CD4-positive, alpha-beta T cell treated with Interleukin-12 subunit alpha and Interleukin-12 subunit beta, for 1 hour (primary cell): Measurements from ENCODE around the gene ERO1A.

Experiments used
- DNase-seq: peaks from one replicate; pipeline ENCODE4 v3.0.0-alpha.2; 2020

The ERO1A gene

GRCh38 chr14:52694761-52695480 lies 437 bp downstream of the ERO1A start:
- peak; percentile 71 for DNase-seq

- no peak for DNase-seq
Measured at GRCh38 chr14:52693532-52693931, 1.8 kb downstream of the ERO1A start.

DNA sequence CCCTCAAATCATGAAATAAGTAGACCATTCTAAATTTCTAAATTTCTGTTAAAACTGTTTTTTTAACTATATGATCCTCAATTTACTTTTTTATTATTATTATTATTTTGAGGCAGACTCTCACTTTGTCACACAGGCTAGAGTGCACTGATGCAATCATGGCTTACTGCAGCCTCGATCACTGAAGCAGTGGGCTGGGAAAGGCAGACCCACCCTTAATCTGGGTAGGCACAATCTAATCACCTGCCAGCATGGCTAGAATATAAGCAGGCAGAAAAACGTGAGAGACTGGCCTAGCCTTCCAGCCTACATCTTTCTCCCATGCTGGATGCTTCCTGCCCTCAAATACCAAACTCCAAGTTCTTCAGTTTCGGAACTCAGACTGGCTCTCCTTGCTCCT lies 2.3 kb downstream of the ERO1A start:
- DNase-seq: no peak

- DNase-seq: peak; percentile 36
Measured at GRCh38 chr14:52692248-52692962, 3.0 kb downstream of the ERO1A start.

- DNase-seq: no peak
Measured at GRCh38 chr14:52690983-52691760, 4.2 kb downstream of the ERO1A start.

DNA sequence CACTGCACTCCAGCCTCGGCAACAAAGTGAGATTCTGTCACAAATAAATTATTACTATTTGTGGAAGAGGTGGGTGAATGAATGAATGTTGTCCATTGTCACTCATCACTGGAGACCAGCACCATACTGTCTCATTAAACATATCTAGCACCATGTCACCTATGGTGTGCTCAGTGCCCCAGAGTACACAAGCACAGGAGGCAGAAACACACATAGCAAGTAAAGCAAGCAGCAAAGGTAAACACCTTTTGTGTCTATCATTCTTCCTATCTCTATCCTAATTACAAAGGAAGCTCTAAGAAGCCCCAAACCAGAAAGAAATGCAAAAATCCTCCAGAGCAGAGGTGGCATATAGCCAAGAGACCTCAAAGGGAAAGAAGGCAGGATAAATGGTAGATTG lies 9.2 kb downstream of the ERO1A start:
- DNase-seq: no peak

- DNase-seq: no peak
Measured at GRCh38 chr14:52683985-52684520, 11.3 kb downstream of the ERO1A start.

- DNase-seq: peak; percentile 39
Measured at GRCh38 chr14:52678591-52678990, 16.8 kb downstream of the ERO1A start.

DNA sequence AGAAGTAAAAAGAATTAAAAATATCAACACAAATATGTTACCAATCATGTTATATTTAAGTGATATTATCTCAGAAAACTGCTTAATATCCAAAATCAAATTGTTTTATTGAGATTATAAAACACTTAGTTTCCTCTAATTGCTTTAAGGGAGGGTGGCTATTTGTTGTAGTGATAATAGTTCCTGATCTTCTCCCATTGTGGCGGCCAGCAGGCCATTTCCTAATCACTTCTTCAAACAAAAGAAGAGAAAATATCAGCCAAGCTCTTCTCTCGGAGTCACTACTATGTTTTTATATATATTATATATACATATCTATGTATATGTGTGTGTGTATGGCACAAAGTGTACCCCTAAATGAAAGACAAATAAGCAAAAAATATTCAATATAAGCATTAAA lies 31.5 kb downstream of the ERO1A start:
- DNase-seq: no peak

GRCh38 chr14:52661314-52661713 lies 34.0 kb downstream of the ERO1A start:
- DNase-seq: no peak

GRCh38 chr14:52660832-52661231 lies 34.5 kb downstream of the ERO1A start:
- no peak for DNase-seq

- no peak for DNase-seq
Measured at GRCh38 chr14:52660325-52660724, 35.0 kb downstream of the ERO1A start.

GRCh38 chr14:52656905-52657304 lies 38.5 kb downstream of the ERO1A start:
- no peak for DNase-seq

GRCh38 chr14:52650774-52651173 lies 44.6 kb downstream of the ERO1A start:
- no peak for DNase-seq

GRCh38 chr14:52649511-52649910 lies 45.8 kb downstream of the ERO1A start:
- no peak for DNase-seq

- DNase-seq: no peak
Measured at GRCh38 chr14:52641745-52642144, 53.6 kb downstream of the ERO1A start.

DNA sequence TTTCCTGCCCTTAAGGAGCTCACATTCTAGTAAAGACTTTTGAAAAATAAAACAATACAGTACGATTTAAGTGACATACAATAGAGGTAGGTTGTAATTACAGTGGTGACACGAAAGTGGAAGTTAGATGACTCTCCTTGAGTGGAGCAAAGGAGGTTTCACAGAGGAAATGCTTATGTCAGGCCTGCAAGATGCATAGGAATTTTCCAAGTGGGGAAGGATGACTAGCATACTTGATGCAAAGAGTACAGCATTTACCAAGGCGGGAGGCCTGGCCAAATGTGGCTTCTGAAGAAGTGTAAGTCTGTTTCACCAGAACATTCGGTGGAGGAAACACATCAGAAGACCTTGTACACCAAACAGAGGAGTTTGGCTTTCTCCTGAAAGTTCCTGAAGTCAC lies 55.2 kb downstream of the ERO1A start:
- DNase-seq: no peak

DNA sequence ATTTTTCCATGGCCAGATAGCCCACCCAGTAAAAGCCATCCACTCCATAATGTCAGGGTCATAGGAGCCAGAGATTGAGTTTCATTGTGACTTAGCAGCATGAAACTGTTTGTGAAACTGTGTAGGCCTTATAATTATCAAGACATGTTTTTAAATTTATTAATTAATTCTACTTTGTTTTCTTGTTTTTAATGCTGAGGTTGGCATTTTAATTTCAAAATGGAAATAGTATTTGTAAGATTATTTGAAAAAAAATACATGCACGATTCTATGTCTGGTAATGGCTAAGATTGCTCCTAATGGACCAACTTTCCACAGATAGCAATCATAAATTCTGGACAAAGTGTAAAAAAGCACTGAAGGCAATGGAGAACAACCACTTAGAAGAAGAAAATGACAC lies 75.7 kb downstream of the ERO1A start:
- no peak for DNase-seq

- DNase-seq: no peak
Measured at GRCh38 chr14:52618602-52619001, 76.8 kb downstream of the ERO1A start.

DNA sequence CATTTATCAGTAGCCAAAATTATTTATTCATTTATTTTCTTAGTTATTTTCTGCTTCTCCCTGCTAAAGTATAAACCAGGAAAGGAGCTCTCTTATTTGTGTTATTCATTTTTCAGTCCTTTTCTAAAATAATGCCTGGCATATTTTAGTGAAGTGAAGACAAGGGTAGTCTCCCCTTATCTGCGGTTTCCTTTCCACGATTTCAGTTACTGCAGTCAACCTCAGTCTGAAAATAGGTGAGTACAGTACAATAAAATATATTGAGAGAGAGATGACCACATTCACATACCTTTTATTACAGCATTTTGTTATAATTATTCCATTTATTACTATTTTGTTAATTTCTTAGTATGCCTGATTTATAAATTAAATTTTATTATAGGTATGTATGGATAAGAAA lies 85.2 kb downstream of the ERO1A start:
- no peak for DNase-seq

DNA sequence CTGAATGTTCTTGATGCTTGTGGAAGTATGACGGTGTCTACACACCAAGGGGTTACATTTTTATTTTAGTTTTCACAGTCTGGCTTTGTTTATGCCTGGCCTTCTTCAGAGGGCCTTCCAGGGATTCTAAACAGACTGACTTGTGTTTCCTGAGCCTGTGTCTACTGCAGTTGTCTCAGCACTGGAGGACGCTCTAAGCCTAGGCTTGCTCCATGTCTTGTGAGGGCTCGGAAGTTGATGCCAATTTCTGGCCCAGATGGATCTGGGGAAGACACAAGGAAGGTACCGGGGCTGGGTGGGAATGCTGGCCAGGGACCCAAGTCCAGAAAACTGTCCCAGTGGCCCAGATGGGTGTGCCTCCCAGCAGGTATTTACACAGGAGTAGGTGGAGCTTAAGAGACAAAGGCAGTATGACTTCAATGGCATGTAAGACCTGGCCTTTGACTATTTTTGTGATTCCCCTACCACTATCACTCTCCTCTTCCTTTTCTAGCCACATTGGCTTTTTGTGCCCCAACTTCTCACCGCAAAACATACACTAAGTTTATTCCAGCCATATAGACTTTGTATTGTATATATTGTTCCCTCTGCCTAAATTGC lies 85.8 kb downstream of the ERO1A start:
- no peak for DNase-seq

DNA sequence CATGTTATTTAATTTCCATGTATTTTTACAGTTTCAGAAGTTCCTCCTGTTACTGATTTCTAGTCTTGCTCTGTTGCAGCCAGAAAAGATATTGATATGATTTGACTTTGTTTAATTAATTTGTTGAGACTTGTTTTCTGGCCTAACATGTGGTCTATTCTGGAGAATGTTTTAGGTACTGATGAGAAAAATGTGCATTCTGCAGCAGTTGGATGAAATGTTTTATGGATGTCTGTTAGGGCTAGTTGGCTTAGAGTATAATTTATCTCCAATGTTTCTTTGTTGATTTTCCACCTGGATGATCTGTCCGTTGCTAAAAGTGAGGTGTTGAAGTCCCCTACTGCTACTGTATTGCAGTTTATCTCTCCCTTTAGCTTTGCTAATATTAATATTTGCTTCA lies 88.3 kb downstream of the ERO1A start:
- no peak for DNase-seq

DNA sequence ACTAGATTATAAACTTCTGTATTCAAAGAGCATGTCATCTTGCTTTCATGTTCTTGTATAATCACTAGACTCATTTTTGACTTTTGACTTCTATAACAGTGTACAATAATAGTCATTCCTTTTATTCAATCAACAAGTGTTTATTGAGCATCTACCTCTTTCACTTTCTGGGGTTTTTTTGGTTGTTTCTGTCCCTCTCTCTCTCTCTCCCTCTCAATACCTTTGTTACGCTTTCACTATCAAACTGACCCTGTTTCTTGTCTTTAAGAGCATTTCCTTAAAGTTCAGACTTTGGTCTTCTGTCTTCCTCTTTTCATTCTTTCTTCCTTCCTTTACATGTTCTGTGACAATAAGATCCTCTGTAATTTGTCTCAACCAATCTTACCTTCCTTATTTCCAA lies 93.2 kb downstream of the ERO1A start:
- DNase-seq: no peak
